Measurements from ENCODE around the gene CASZ1.

DNA sequence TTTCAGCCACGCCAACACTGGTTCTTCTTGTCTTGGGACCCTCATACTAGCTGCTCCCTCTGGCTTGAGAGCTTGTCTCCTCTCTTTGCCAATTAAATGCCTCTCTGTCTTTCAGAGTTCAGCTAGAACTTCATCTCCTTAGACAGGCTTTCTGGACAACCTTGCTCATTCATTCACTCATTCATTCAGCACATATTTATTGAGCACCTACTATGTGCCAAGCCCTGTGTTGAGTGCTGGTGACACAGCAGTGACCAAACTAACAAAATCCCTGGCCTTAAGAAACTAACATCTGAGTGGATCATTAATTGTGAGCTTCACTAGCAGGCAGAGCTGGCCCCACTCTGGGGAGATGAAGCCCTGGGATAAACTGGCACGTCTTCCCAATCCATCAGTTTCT is 24.9 kb upstream of the CASZ1 start:
- TF ChIP-seq CTCF (IDR thresholded peaks at IDR 0.05; ENCODE audit: poor library complexity) = no peak
- no peak for TF ChIP-seq EZH2 (IDR thresholded peaks at IDR 0.05; ENCODE audit: borderline replicate concordance)
- no peak for TF ChIP-seq EZH2phosphoT487 (IDR thresholded peaks at IDR 0.05; ENCODE audit: low read depth, severe bottlenecking, unreplicated experiment)

Measured in hepatocyte (in vitro differentiated cells).